HEK293 (cell line): ENCODE measurements around the gene CEBPB.

Source experiments
- CTCF ChIA-PET: fragments of 350-600 bp; formaldehyde crosslinking; extraction: SDS; loops from one replicate; lab custom pipeline; 2021; ENCODE audit warnings: antibody characterized with exemption; lab: Yijun Ruan, JAX
- POLR2A ChIA-PET: fragments of 300-600 bp; formaldehyde crosslinking; extraction: SDS; loops from one replicate; lab custom pipeline; 2020; ENCODE audit warnings: antibody characterized with exemption, inconsistent platforms; lab: Yijun Ruan, JAX
- H3K27ac ChIP-seq: fragments of 200-500 bp; sonication (Bioruptor generic); 2 replicates; pipeline ENCODE4 v1.5.1; 2014; ENCODE audit warnings: low read depth, low read length, control low read depth, inconsistent platforms; ENCODE audit errors: extremely low read depth
- H3K36me3 ChIP-seq, 2 experiments: fragments of 200-500 bp in 1 of 2; sonication (Bioruptor generic) in 1 of 2; 1 replicate in 1 of 2; 2 replicates in 1 of 2; pipeline ENCODE4 v1.5.1; 2014 to 2017; ENCODE audit warnings: inconsistent platforms in 2 of 2, low read length in 2 of 2; ENCODE audit not compliant: control insufficient read depth in 2 of 2, insufficient read depth in 1 of 2
- H3K4me1 ChIP-seq: fragments of 200-500 bp; sonication (Bioruptor generic); 2 replicates; pipeline ENCODE4 v1.5.1; 2014; ENCODE audit warnings: mild to moderate bottlenecking, low read length, inconsistent platforms; ENCODE audit not compliant: control insufficient read depth, insufficient read depth
- H3K4me3 ChIP-seq: 2 replicates; pipeline ENCODE4 v1.5.1; 2011; ENCODE audit warnings: low read depth, mild to moderate bottlenecking, control low read depth, low read length, moderate library complexity
- H3K9me3 ChIP-seq: fragments of 200-500 bp; sonication (Bioruptor generic); 2 replicates; pipeline ENCODE4 v1.5.1; 2014; ENCODE audit warnings: low read depth, low read length, inconsistent platforms; ENCODE audit not compliant: control insufficient read depth, insufficient read depth
- AEBP2 ChIP-seq: fragments of 450-650 bp; formaldehyde crosslinking; IDR thresholded peaks from 2 replicates; pipeline ENCODE4 v1.5.1; 2016; ENCODE audit warnings: missing biosample characterization, missing genetic modification characterization, borderline replicate concordance
- EGR2 ChIP-seq: fragments of 450-650 bp; formaldehyde crosslinking; IDR thresholded peaks from 2 replicates; pipeline ENCODE4 v1.5.1; 2016; ENCODE audit warnings: low read depth, missing biosample characterization, missing genetic modification characterization
- KLF1 ChIP-seq: fragments of 450-650 bp; formaldehyde crosslinking; IDR thresholded peaks from 2 replicates; pipeline ENCODE4 v1.5.1; 2016; ENCODE audit warnings: missing biosample characterization, missing genetic modification characterization
- KLF9 ChIP-seq: fragments of 450-650 bp; formaldehyde crosslinking; IDR thresholded peaks from 2 replicates; pipeline ENCODE4 v1.5.1; 2016; ENCODE audit warnings: missing biosample characterization, missing genetic modification characterization, low read depth
- OVOL3 ChIP-seq: fragments of 450-650 bp; formaldehyde crosslinking; IDR thresholded peaks from 2 replicates; pipeline ENCODE4 v1.5.1; 2016; ENCODE audit warnings: missing biosample characterization, missing genetic modification characterization
- PRDM4 ChIP-seq: fragments of 450-650 bp; formaldehyde crosslinking; IDR thresholded peaks from 2 replicates; pipeline ENCODE4 v1.5.1; 2017; ENCODE audit warnings: missing biosample characterization, missing genetic modification characterization
- RBAK ChIP-seq: fragments of 450-650 bp; formaldehyde crosslinking; IDR thresholded peaks from 2 replicates; pipeline ENCODE4 v1.5.1; 2016; ENCODE audit warnings: missing biosample characterization, missing genetic modification characterization
- ZFHX2 ChIP-seq: fragments of 450-650 bp; formaldehyde crosslinking; conservative IDR thresholded peaks from 2 replicates; pipeline ENCODE4 v1.5.1; 2016; ENCODE audit warnings: missing biosample characterization, missing genetic modification characterization
- ZNF10 ChIP-seq: fragments of 450-650 bp; formaldehyde crosslinking; IDR thresholded peaks from 2 replicates; pipeline ENCODE4 v1.5.1; 2017; ENCODE audit warnings: missing biosample characterization, missing genetic modification characterization
- ZNF18 ChIP-seq: fragments of 450-650 bp; formaldehyde crosslinking; IDR thresholded peaks from 2 replicates; pipeline ENCODE4 v1.5.1; 2016; ENCODE audit warnings: missing biosample characterization, missing genetic modification characterization
- ZNF202 ChIP-seq: fragments of 450-650 bp; formaldehyde crosslinking; IDR thresholded peaks from 2 replicates; pipeline ENCODE4 v1.5.1; 2016; ENCODE audit warnings: missing biosample characterization, missing genetic modification characterization, borderline replicate concordance
- ZNF214 ChIP-seq: fragments of 450-650 bp; formaldehyde crosslinking; IDR thresholded peaks from 2 replicates; pipeline ENCODE4 v1.5.1; 2017; ENCODE audit warnings: missing biosample characterization, mild to moderate bottlenecking, missing genetic modification characterization, borderline replicate concordance
- ZNF239 ChIP-seq: fragments of 450-650 bp; formaldehyde crosslinking; IDR thresholded peaks from 2 replicates; pipeline ENCODE4 v1.5.1; 2016; ENCODE audit warnings: missing biosample characterization, missing genetic modification characterization
- ZNF248 ChIP-seq: fragments of 450-650 bp; formaldehyde crosslinking; IDR thresholded peaks from 2 replicates; pipeline ENCODE4 v1.5.1; 2017; ENCODE audit warnings: missing biosample characterization, missing genetic modification characterization
- ZNF350 ChIP-seq: fragments of 450-650 bp; formaldehyde crosslinking; IDR thresholded peaks from 2 replicates; pipeline ENCODE4 v1.5.0; 2017; ENCODE audit warnings: missing biosample characterization, mild to moderate bottlenecking, missing genetic modification characterization
- ZNF433 ChIP-seq: fragments of 450-650 bp; formaldehyde crosslinking; IDR thresholded peaks from 2 replicates; pipeline ENCODE4 v1.5.1; 2016; ENCODE audit warnings: missing biosample characterization, missing genetic modification characterization, low read depth
- ZNF449 ChIP-seq: fragments of 450-650 bp; formaldehyde crosslinking; IDR thresholded peaks from 2 replicates; pipeline ENCODE4 v1.5.1; 2017; ENCODE audit warnings: missing biosample characterization, mild to moderate bottlenecking, missing genetic modification characterization, moderate library complexity
- ZNF560 ChIP-seq: fragments of 450-650 bp; formaldehyde crosslinking; IDR thresholded peaks from 2 replicates; pipeline ENCODE4 v1.5.1; 2017; ENCODE audit warnings: missing biosample characterization, missing genetic modification characterization, borderline replicate concordance
- ZNF645 ChIP-seq: fragments of 450-650 bp; formaldehyde crosslinking; IDR thresholded peaks from 2 replicates; pipeline ENCODE4; 2016; ENCODE audit warnings: missing biosample characterization, missing genetic modification characterization
- ZNF785 ChIP-seq: fragments of 450-650 bp; formaldehyde crosslinking; IDR thresholded peaks from 2 replicates; pipeline ENCODE4 v1.5.1; 2016; ENCODE audit warnings: missing biosample characterization, missing genetic modification characterization
- ZSCAN18 ChIP-seq: fragments of 450-650 bp; formaldehyde crosslinking; IDR thresholded peaks from 2 replicates; pipeline ENCODE4 v1.5.1; 2016; ENCODE audit warnings: missing biosample characterization, missing genetic modification characterization
- ZSCAN23 ChIP-seq: fragments of 450-650 bp; formaldehyde crosslinking; IDR thresholded peaks from 2 replicates; pipeline ENCODE4 v1.5.1; 2016; ENCODE audit warnings: missing biosample characterization, missing genetic modification characterization

Gene CEBPB

GRCh38 chr20:50211091-50211490, 20.5 kb downstream of the CEBPB start:
- H3K4me3 ChIP-seq, result no peak overlapping the region
- no peaks in the 10 kb centered on the region for H3K4me1 ChIP-seq
- TF ChIP-seq ZSCAN23 (tag by site-specific recombination) (no peak), ZNF350 (tag by site-specific recombination) (no peak), AEBP2 (no peak), ZNF785 (tag by site-specific recombination) (no peak), ZNF214 (tag by site-specific recombination) (no peak), RBAK (tag by site-specific recombination) (no peak), ZNF645 (no peak), ZNF202 (tag by site-specific recombination) (no peak), KLF9 (tag by site-specific recombination) (no peak), ZNF248 (no peak)
- no peaks in the 10 kb centered on the region for H3K36me3 ChIP-seq
- POLR2A ChIA-PET, result no interaction called here
- CTCF ChIA-PET, result no interaction called here
- no peaks in the 10 kb centered on the region for H3K9me3 ChIP-seq
- H3K27ac ChIP-seq, result no peak overlapping the region

GRCh38 chr20:50213531-50214106, 23.0 kb downstream of the CEBPB start:
- TF ChIP-seq OVOL3 (tag by site-specific recombination), result no peak
- no peak for TF ChIP-seq ZNF449
- TF ChIP-seq KLF1, result peak; percentile 82
- TF ChIP-seq ZNF10 (tag by site-specific recombination), result no peak
- no peak for TF ChIP-seq ZNF560
- peak; percentile 13; the same call in 1 of the 2 replicates for TF ChIP-seq ZFHX2 (tag by site-specific recombination)
- TF ChIP-seq EGR2 (tag by site-specific recombination), result peak; percentile 32
- Histone ChIP-seq H3K4me3 (no peak overlapping the region), H3K27ac (no peak overlapping the region), H3K9me3 (no peaks in the 10 kb centered on the region), H3K4me1 (no peaks in the 10 kb centered on the region), H3K36me3 (no peaks in the 10 kb centered on the region)
- ChIA-PET CTCF (interaction anchor here (0.9 kb wide), 2 partner anchors 17 to 249 kb away, joined by 3 read pairs; no protein-coding TSS in a partner anchor), POLR2A (no interaction called here)

- H3K27ac ChIP-seq, result no peak overlapping the region
- H3K36me3 ChIP-seq, result no peaks in the 10 kb centered on the region
- POLR2A ChIA-PET, result no interaction called here
- no peak overlapping the region for H3K4me3 ChIP-seq
- CTCF ChIA-PET, result interaction anchor here (0.9 kb wide), 1 partner anchor 16 kb away, joined by 3 read pairs; no protein-coding TSS in a partner anchor
- no peaks in the 10 kb centered on the region for H3K9me3 ChIP-seq
- H3K4me1 ChIP-seq, result no peaks in the 10 kb centered on the region
- TF ChIP-seq ZNF239 (tag by site-specific recombination) (no peak), ZSCAN18 (tag by site-specific recombination) (no peak), ZNF18 (no peak), PRDM4 (tag by site-specific recombination) (no peak), ZNF433 (tag by site-specific recombination) (no peak)
These were observed 23.8 kb downstream of the CEBPB start for GRCh38 chr20:50214226-50215024.
